Measurements from ENCODE around the gene IREB2. TPM values are rescaled to one million over a fixed set of nuclear protein-coding genes. Genes with fewer than 3 reads are reported as not detected.

The IREB2 gene
- total and polyA plus RNA-seq, 2 donors (not counting 3 experiments of a cell fraction or from before 2014, with no cell fraction given): 12.7 to 51.4 TPM

DNA sequence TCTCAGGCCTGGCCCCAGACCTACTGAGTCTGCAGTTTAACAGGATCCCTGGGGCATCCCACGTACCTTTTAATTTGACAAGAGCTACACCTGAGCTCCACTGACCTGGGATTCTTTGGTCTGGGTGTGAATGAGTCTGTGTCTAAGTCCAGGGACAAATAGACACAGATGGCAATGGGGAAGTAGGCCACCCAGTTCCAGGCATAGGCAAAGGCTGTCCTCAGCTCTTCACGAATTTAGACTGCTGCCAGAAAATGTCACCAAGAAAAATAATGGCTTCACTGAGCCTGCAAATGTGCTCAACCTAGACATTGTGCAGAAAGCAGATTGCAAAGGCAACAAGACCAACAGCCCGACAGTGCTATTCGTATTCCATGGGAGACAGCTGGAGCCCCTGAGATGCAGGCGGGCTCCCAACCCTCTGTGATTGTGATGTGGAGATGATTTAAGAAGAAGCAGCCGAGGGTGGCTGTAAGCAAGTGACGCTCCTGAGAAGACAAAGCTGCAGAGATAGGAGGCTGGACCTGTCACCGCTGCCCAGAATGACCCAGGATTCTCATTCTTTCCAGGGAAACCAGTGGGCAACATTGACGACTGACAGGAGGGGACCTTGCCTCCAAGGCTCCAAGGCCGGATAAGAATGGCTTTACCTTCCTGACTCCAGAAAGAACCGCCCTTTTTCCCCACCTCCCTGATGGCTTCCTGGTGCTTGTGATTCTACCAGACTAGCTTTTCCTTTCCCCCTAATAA lies 39.8 kb upstream of the IREB2 start:
- Histone ChIP-seq H3K4me2 (ENCODE audit: insufficient read depth, low read length) (no peak overlapping the region), H3K9ac (replicated peaks; ENCODE audit: extremely low read depth, insufficient read depth, low read length) (no peak overlapping the region), H3K79me2 (ENCODE audit: control insufficient read depth, insufficient read depth, low read length) (no peaks in the 10 kb centered on the region), H3K4me1 (ENCODE audit: control insufficient read depth, extremely low read depth, insufficient read depth, low read length) (no peaks in the 10 kb centered on the region), H4K20me1 (replicated peaks; ENCODE audit: control insufficient read depth, extremely low read depth, insufficient read depth, low read length) (no peaks in the 10 kb centered on the region), H2AFZ (ENCODE audit: low read depth, low read length) (no peak overlapping the region), H3K9me3 (replicated peaks; ENCODE audit: control insufficient read depth, insufficient read depth, low read length) (no peaks in the 10 kb centered on the region), H3K27me3 (ENCODE audit: control insufficient read depth in 2 of 2, insufficient read depth in 2 of 2, low read length in 2 of 2) (peaks cover 0 to 12% of the 10 kb centered on the region in 2 experiments), H3K9me1 (replicated peaks; ENCODE audit: control insufficient read depth, extremely low read depth, insufficient read depth, low read length) (no peaks in the 10 kb centered on the region), H3K27ac (ENCODE audit: insufficient read depth, low read depth, low read length) (no peak overlapping the region), H3K4me3 (replicated peaks in 1 of 3; ENCODE audit: insufficient read depth in 1 of 3, low read depth in 1 of 3, low read length in 3 of 3) (no peak overlapping the region), H3K36me3 (ENCODE audit: control insufficient read depth in 2 of 2, extremely low read depth in 1 of 2, insufficient read depth in 2 of 2, low read length in 2 of 2) (no peaks in the 10 kb centered on the region)
- no peak for TF ChIP-seq FOS (IDR thresholded peaks at IDR 0.05; ENCODE audit: borderline replicate concordance, insufficient read depth, low read length)
- no peak for TF ChIP-seq GATA2 (IDR thresholded peaks at IDR 0.05; ENCODE audit: insufficient read depth, insufficient read length, low read depth, low read length)
- no peak for TF ChIP-seq POLR2AphosphoS5 (IDR thresholded peaks at IDR 0.05; ENCODE audit: insufficient read depth, low read depth, low read length)
- TF ChIP-seq JUN (IDR thresholded peaks at IDR 0.05; ENCODE audit: borderline replicate concordance, insufficient read depth, insufficient read length, low read depth): no peak
- no peak for TF ChIP-seq MYC (IDR thresholded peaks at IDR 0.05; ENCODE audit: low read depth, low read length)
- TF ChIP-seq MAX (IDR thresholded peaks at IDR 0.05; ENCODE audit: insufficient read depth, insufficient read length): no peak
- TF ChIP-seq POLR2A (IDR thresholded peaks at IDR 0.05; ENCODE audit: low read depth, low read length): no peak
- no peak for TF ChIP-seq EZH2 (IDR thresholded peaks at IDR 0.05; ENCODE audit: borderline replicate concordance, low read depth, low read length, severe bottlenecking)
- TF ChIP-seq, protein P1, sequence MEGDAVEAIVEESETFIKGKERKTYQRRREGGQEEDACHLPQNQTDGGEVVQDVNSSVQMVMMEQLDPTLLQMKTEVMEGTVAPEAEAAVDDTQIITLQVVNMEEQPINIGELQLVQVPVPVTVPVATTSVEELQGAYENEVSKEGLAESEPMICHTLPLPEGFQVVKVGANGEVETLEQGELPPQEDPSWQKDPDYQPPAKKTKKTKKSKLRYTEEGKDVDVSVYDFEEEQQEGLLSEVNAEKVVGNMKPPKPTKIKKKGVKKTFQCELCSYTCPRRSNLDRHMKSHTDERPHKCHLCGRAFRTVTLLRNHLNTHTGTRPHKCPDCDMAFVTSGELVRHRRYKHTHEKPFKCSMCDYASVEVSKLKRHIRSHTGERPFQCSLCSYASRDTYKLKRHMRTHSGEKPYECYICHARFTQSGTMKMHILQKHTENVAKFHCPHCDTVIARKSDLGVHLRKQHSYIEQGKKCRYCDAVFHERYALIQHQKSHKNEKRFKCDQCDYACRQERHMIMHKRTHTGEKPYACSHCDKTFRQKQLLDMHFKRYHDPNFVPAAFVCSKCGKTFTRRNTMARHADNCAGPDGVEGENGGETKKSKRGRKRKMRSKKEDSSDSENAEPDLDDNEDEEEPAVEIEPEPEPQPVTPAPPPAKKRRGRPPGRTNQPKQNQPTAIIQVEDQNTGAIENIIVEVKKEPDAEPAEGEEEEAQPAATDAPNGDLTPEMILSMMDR (IDR thresholded peaks at IDR 0.05; ENCODE audit: extremely low read depth in 1 of 2, insufficient read depth in 1 of 2, low read depth in 1 of 2, low read length in 2 of 2): no peak
- intact Hi-C loops (cut with micrococcal nuclease): no loop called here
- CTCF ChIA-PET: interaction anchor here (1.2 to 2.5 kb wide), 4 partner anchors 9 to 119 kb away, joined by 3 to 8 read pairs (median 7); no protein-coding TSS in a partner anchor
- FAIRE-seq (no peak), DNase-seq (ENCODE audit: low read depth, low spot score) (no peak)
- BruUV-seq (replicated peaks): no TSS peak
- dilution Hi-C loops (cut with MboI; ENCODE audit: extremely low pct_ligation_motif_present, low sequenced_read_pairs): no loop called here
- POLR2A ChIA-PET: no interaction called here

Measured in endothelial cell of umbilical vein (primary cell).